Stimulated activated CD8-positive, alpha-beta memory T cell treated with anti-CD3 and anti-CD28 coated beads, Interleukin-2, amount 100 ng/mL, for 1 hour (primary cell): ENCODE results near the gene OSTF1.
A peak's percentile ranks its signal among the peaks of the same experiment; 100 is the strongest.

Source experiments
- DNase-seq, 2 donors: peaks; one replicate each; pipeline ENCODE4 v3.0.0-alpha.2; 2020; ENCODE audit warnings: low read depth in 2 of 2

Gene OSTF1

GRCh38 chr9:75163764-75164163, 75.5 kb downstream of the OSTF1 start:
- DNase-seq = no peak

GRCh38 chr9:75164573-75164972, 76.3 kb downstream of the OSTF1 start:
- DNase-seq = no peak

GRCh38 chr9:75167281-75167680, 79.0 kb downstream of the OSTF1 start:
- DNase-seq = no peak

- no peak for DNase-seq
Observed at GRCh38 chr9:75168270-75169178, 80.2 kb downstream of the OSTF1 start.

- DNase-seq = no peak
Observed at GRCh38 chr9:75169623-75170022, 81.3 kb downstream of the OSTF1 start.

GRCh38 chr9:75170898-75171360, 82.6 kb downstream of the OSTF1 start:
- no peak for DNase-seq

- DNase-seq = no peak
Observed at GRCh38 chr9:75175395-75175794, 87.1 kb downstream of the OSTF1 start.

- no peak for DNase-seq
Observed at GRCh38 chr9:75176037-75176436, 87.7 kb downstream of the OSTF1 start.

GRCh38 chr9:75181750-75182149, 93.4 kb downstream of the OSTF1 start:
- no peak for DNase-seq

GRCh38 chr9:75183306-75183705, 95.0 kb downstream of the OSTF1 start:
- DNase-seq = no peak

- no peak for DNase-seq
Observed at GRCh38 chr9:75184471-75184870, 96.2 kb downstream of the OSTF1 start.

GRCh38 chr9:75185585-75186170, 97.4 kb downstream of the OSTF1 start:
- peak in 1 of 2 donors; percentile 31 for DNase-seq

GRCh38 chr9:75186767-75187380, 98.6 kb downstream of the OSTF1 start:
- DNase-seq = no peak

- no peak for DNase-seq
Observed at GRCh38 chr9:75188756-75189155, 100.4 kb downstream of the OSTF1 start.

GRCh38 chr9:75190762-75191161, 102.4 kb downstream of the OSTF1 start:
- no peak for DNase-seq
